GM18498 (cell line): ENCODE data around the gene ZBTB17.

Source experiments
- ATAC-seq: cut with Tn5 transposase; IDR thresholded peaks from one replicate; pipeline ENCODE4 v1.9.1; 2021; ENCODE audit warnings: mild to moderate bottlenecking, moderate library complexity; ENCODE audit not compliant: unreplicated experiment

The ZBTB17 gene

DNA sequence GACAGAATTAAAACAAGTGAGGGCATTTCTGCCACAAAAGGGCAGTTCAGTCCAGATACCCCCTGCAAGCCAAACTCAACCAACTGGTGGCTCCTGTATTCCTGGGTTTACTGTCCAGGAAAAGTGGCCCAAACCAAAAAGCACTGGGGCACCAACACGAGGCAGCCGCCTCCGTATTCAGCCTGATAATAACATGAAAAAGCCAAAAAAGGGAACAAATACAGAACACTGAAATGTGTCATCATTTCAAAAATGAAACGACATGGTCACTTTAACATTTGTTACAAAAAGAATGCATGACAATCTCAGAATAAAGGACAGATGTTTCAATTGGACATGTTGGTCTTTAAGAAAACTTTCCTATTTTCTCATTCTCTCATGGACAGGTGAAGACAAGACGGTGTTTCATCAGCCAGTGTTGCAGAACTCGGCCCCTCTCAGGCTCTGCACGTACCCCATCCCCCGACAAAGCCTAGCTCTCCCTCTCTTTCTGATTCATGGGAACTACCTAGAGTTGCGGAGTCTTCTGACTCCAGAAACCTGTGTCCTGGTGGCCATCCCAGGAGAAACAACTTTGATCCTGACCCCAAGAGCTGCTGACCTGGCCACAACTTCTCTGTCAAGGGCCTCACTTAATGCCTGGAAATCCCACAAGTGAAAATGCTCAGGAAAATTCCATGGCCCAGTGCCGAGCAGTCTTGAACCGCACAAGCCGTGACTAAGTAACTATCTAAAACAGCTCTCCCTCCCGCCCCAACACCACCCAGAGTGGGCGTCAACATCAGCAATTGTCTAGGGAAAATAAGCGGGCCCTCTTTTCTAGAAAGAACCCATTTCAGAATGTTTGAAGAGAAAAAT, 27.1 kb downstream of the ZBTB17 start:
- no peak for ATAC-seq

DNA sequence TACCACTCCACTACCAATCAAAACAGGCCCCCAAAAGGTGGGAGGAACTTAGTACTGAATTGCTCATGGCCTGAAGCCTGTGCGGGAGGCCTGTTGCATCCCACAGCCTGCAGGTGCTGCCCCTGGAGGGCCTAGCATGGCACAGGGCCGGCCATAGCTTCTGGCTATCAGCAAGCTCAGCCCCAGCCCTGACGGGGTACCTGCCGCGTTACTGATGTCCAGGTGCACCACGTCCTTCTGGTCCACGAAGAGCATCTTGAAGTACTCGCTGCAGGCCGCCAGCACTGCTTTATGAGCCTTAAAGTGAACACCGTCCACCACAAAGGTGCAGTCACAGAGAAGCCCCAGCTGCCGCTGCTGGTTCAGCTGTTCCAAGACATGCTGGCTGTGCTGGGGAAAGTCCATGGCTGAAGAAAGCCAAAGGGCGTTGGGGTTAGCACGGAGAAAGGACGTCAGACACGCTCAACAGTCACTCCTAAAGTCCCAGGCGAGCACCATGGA, 27.8 kb downstream of the ZBTB17 start:
- no peak for ATAC-seq

DNA sequence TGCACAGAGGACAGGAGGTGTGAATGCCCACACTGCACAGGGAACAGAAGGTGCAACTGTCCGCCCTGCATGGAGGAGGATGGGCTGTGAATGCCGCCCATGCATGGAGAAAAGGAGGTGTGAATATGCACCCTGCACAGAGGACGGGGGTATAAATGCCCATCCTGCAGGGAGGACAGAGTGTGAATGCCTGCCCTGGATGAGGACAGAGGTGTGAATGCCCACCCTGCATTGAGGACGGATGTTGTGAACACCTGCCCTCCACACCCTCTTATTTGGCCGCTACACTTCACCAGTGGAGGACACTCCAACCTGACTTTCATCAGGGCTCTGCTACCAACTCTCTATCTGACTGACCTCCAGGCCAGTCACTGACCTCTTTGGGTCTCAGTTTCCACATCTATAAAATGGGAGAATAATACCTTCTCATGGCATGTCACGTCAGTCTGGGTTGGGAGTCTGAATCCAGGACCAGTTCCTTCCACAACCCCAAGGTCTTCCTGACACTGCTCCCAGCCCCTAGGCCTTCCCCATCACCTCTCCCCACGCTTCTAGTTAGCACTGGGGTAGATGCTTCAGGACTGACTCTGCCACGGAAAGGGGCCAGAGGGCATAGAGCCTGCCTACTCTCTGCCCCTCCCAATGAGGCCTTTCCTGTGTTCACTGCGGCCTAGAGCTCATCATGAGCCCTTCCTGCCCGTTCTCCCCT, 28.4 kb downstream of the ZBTB17 start:
- no peak for ATAC-seq

DNA sequence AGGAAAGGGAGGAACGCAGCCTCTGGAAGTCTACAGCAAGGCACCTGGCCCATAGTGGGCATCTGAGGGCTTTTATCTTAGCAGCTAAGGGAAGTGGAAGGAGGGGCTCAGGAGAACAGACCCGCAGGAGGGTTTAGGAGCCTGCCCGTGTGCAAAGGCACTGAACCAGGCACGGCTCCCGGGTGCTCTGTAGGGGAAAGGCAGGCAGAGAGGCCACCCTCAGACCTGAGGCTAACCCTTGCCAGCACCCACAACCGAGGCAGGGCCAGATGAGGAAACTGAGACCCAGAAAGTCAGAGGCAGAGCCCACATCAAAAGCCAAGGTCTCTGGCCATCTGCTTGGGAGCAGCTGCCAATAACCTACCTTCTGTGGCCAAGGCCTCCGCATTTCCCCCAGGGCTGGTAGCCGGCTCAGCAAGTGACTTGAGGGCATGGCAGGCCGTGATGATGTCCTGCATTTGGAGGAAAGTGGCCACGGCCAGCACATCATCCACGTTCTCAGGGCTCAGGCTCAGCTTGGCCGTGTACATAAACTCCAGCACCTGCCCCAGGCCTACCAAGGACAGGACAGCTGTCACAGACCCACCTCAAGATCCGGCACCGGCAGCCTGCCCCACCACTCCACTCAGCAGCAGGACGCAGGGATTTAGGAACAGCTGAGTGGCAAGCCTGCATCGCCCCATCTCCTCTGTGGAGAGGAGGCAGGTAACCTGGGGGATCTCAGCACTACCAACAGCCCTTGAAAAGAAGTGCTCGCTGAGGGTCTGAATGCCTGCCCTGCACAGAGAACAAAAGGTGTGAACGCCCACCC, 29.1 kb downstream of the ZBTB17 start:
- ATAC-seq, result no peak

DNA sequence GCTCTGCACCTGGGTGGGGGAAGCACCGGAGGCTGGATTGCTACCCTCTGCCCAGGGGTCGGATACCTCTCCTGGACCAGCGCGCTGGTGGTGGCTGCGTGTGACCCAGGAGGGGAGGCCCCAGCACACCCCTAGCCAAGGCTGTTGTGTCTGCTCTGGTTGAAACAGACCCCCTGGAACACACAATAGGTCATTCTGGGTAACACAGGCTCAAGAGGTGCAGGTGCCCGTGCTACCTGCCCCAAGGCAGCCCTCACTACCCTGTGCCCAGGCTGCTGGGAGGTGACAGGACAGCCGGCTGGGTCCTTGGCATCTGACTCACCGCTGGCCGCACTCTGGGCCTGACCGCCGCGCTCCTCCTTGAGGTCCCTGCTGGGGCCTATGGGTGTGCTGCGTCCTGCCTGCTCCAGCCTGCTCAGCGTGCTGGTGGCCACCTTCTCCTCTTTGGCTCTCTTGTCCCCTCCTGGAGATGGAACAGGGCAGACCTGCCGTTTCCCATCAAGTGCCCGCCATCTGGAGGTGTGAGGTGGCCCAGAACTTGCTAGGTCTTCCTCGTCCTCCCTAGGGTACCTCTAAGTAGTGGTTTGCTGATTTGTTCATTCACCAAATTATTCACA, 30.0 kb downstream of the ZBTB17 start:
- no peak for ATAC-seq

DNA sequence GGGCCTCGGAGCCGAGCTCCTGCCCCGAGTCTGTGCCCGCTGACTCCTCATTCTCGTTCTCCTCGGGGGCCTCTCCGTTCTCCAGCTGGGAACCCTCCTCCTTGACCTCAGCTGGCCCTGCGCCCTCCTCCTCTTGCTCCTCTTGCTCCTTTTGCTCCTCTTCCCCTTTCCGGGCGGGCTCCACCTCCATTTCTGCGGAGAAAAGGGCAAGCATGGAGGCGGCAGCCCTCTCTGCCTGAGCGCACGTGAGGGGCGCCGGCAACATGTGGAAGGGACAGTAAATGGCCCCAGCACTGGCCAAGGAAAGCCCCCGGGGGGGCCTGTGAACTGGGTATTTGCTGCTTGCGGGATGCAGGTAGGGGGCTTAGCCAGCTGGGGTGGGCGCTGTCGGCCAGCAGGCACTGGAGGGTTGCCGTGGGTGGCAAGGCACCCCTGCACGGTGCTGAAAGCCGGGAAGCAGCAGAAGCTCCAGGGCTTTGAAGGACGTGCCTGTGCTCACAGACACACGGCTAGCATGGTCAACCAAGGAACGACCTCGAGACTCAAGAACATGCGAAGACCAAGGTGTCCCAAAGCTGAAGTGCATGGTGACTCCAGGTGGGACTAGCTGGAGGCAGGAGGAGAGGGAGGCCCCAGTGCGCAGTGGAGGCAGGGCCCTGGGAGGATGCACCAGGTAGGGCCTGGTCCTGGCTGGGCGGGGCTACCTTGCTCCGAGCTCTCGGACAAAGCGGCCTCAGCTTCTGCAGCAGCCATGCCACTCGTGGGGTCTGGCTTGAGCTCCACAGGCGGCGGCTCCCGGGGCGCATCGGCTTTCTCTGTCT, 30.7 kb downstream of the ZBTB17 start:
- no peak for ATAC-seq

DNA sequence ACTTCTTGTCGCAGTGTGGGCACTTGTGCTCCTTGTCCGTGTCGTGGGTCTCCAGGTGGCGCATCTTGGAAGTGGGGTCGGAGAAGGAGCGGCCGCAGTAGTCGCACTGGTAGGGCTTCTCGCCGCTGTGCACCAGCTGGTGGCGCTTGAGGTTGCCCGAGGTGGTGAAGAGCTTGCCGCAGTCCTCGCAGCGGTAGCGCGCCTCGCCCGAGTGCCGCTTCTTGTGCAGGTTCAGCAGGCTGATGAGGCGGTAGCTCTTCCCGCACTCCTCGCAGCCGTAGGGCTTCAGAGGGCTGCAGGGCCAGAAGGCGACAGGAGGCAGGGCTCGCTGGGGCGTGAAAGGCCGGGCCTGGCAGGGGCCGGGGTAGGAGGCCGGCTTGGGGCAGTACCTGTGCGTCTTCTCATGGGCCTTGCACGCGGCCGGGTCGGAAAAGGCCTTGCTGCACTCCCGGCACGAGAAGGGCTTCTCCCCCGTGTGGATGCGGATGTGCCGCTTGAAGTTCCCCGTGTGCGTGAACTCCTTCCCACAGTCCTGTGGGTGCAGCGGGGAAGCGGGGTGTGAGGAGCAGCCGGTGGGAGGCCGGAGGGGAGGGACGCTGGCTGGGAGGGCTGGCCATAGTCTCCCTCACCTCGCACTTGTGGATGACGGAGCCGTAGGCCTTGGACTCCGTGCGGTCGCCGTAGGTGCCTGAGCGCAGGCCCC, 31.4 kb downstream of the ZBTB17 start:
- no peak for ATAC-seq

DNA sequence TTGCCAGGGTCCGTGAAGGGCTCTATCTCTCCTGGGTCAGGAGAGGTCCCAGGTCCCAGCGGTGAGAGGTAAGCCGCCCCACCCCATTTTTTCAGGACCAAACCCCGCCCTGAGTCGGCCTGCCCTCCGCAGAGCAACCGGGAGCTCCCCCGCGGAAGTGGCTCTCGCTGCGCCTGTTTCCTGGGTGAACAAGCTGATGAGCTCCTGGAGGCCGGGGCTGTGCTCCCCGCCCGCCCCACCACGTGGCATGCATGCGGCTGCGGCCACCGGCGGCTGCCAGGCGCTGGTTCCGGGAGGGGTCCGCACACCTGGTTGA, 32.0 kb downstream of the ZBTB17 start:
- ATAC-seq, result no peak

DNA sequence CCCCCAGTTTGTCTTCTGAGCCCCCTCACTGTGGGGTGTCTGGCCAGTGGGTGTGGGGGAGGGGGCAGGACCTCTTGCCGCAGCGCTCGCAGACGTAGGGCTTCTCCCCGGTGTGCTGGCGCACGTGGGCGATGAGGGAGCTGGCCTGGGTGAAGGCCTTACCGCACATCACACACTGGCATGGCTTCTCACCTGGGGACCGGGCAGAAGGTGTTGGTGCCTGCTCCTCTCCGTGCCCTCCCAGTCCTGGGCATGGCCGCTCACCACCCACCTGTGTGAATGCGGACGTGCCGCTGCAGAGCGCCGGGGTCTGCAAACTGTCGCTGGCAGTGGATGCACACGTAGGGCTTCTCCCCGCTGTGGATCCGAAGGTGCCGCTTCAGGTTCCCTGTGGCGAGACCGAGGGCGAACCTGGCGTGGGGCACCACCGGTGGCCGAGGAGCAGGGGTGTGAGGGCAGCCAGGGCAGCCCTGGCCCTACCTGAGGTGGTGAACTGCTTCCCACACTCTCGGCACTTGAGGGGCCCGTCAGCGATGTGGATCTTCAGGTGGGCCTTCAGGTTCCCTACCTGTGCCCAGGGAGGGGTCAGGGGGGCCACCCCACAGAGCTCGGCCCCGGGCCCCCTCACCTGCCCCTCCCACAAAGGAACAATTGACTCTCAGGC, 32.4 kb downstream of the ZBTB17 start:
- no peak for ATAC-seq

DNA sequence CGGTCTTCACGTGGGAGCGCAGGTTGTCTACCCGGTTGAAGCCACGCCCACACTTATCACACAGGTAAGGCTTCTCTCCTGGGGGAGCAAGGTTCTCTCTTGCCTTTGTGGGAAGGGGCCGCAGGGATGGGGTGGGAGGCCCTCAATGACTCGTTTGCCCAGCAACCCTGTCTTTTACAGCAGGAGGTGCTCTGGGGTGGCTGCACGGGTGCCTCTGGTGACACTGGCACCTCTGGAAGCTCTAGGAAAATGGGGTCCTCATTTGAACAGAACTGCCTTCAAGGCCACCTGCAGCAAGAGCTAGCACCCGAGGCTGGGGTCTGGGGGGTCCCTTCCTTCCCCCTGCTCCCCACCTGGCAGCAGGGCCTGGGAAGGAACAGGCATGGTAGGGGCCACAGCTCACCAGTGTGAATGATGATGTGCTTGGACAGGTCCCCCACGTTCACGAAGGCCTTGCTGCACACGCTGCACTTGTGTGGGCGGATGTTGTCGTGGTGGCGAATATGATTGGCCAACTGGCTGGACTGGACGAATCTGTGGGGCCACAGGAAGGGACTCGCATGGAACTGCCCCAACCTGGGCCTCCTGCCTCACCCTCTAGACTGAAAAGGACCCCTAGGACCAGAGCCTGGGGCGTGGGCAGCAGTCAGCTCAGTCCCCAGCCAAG, 33.1 kb downstream of the ZBTB17 start:
- ATAC-seq, result no peak

DNA sequence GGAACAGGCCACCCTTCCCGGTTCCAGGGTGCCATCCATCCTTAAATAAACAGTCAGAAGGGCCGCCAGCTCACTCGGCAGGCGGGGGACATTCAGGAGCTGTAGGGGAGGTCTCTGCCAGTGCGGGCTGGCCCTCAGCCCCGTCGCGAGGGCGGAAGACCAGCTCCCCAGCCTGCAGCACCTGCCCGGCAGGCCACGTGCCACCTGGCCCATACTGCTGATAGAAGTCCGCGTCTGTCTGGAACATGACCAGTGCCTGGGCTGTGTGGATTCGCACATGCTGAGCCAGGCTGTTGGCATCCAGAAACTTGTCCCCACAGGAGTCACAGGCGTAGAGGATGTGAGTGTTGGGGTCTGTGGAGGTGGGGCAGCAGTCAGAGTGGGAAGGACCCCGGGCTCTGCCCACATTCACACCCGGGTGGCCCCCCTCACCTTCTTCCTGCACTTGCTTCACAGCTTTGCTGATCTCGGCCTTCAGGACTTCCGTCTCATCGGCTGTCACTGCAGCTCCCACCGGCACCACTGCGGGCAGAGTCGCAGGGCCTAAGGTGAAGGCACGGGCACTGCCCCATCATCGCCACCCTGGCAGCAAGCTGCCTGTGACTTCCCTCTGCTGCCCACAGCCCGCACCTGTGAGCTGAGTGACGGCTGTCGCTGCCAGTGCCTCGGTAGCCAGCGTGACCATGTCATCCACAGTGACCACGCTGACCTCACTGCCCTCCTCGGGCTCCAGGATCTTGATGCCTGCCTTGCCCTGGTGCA, 33.8 kb downstream of the ZBTB17 start:
- no peak for ATAC-seq

DNA sequence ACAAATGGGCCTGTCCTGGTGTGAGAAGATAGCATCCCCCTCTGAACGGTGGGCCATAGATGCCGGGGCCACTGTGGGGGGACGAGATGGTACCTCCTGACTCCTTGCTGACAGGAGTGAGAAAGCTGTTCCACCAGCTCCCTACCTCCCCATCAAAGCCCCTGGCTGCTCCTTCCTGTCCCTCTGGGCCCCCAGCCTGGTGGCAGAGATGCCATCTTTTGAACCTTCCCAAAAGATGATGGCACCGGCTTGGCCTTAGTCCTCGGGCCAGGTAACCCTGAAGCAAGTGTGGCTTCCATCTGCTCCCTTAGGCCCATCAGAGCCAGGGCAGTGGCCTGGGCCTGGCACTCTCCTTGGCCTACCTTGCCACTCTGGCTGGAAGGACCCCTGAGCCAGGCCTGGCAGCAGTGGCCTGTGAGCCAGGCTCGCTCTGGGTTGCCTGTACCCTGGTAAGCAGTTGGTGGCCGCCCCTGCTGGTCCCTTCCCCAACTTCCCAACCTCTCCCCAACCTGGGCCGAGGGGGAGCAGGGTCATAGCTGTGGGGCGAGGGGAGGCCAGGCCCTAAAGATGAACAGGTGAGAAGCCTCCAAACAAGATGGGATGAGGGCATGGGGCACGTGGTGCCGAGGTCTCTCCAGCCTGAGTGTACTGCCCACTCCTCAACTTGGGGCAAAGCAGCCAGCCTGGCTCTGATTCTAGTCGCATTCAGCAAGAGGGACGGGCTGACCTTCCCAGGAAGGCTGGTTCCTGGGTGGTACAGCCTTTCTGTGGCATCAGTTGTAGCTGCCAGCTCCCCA, 34.7 kb downstream of the ZBTB17 start:
- no peak for ATAC-seq

DNA sequence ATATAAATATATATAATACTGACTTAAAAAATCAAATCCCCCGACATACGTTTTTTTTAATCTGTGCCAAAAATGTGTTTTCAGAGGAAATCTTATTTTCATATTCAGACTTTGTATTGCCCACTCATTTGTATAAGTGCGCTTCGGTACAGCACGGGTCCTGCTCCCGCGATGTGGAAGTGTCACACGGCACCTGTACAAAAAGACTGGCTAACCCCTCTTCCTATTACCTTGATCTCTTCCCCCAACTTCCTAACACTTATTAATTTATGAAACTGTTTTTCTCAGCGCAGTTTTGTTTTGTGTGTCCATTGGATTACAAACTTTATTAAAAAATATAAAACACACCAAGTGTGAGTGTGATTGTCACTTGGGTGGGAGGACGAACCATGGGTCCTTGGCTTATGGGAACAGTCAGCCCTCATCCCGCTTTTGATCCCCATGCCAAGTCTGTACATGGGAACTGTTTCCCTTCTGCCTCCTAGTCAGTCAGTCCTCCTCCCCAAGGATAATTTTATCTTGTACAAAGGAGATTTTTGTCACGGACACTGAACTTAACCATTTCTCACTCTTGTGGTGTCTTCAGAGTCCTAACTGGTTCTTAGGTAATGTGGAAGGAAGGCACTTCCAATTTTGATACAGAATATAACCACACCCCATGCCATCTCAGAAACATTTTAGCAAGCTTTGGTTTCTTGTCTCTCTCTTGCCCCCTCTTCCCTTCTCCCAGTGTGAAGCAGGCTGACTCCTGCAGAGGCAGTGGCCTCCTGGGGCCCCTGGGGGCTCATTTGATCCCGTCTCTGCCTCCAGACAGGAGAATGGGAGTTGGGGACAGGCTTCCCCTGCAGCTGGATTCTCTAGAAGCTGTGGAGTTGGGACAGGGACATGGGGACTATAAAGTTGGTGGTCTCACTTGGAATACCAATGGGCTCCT, 35.5 kb downstream of the ZBTB17 start:
- no peak for ATAC-seq

DNA sequence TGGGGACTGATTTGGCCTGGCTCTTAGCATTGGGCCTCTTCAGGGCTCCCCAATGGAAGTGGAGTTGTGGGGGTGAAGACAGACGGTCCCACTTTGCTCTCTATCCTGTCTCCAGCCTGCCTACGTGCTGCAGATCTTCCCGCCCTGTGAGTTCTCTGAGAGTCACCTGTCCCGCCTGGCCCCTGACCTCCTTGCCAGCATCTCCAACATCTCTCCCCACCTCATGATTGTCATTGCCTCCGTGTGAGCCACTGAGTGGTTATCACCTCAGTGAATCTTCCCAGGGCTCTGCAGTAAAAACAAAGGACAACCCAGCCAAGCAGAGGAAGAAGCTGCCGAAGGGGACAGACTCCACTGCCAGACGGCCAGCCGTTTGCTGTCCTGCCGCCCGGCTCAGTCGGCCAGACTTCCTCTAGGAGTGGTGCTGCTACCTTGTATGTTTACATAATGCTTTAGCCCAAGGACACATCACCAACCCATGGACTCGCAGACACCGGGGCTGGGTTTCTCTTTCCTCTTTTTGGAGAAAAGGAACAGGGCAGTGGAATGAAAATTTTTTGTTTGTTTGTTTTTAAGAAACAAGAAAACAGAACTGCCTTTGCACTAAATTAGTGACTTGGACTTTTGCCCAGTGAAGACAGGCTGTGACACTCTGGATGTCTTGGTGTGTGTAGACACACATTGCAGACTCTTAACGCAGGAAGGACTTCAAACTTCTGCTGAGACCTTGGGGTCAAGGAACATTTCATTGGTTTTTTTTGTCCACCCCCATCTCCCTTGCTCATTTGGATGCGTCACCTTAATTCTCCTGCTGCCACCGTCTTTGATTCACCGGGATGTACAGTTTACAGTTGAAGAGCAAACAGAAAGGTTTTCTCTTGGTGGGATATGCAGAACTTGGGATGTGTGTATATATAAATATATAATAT, 36.5 kb downstream of the ZBTB17 start:
- no peak for ATAC-seq

DNA sequence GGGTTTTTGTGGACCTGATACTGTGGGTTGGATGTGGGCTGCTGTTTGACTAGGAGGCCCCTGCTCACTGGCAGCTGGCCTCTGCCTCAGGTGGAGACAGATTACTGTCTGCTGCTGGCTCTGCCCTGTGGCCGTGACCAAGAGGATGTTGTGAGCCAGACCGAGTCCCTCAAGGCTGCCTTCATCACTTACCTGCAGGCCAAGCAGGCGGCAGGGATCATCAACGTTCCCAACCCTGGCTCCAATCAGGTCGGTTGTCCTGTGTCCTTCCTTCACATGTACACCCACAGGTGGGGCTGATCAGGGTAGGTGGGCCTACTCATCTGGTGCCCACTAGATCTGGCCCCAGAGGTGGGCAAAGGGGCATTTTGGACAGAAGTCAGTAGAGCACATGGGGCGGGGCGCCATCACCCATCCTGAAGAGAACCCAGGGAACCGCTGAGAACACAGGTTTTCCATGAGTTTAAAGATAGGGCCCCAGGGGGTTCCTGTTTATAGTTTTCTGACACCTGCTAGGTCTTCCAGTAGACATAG, 37.2 kb downstream of the ZBTB17 start:
- no peak for ATAC-seq
